WTC11 (cell line): ENCODE results near the gene CYP4Z1.
A peak's percentile ranks its signal among the peaks of the same experiment; 100 is the strongest.
"Not testable (repeated sequence)": the region's sequence is repeated elsewhere in the genome, so short reads cannot be mapped to it uniquely, and the experiment has no call there.

Experiments
- CBFB ChIP-seq: sonication (generic); formaldehyde crosslinking; IDR thresholded peaks from 2 replicates; pipeline ENCODE4 v1.8.1; 2022; ENCODE audit warnings: mild to moderate bottlenecking, low read depth, missing genetic modification reagents
- FOXK1 ChIP-seq: sonication (generic); formaldehyde crosslinking; IDR thresholded peaks from 2 replicates; pipeline ENCODE4 v1.8.0; 2022; ENCODE audit warnings: mild to moderate bottlenecking, moderate library complexity, missing genetic modification reagents
- FOXP4 ChIP-seq: sonication (generic); formaldehyde crosslinking; IDR thresholded peaks from 2 replicates; pipeline ENCODE4 v1.8.0; 2022; ENCODE audit warnings: mild to moderate bottlenecking, missing genetic modification reagents
- MYBL2 ChIP-seq: sonication (generic); formaldehyde crosslinking; IDR thresholded peaks from 2 replicates; pipeline ENCODE4 v1.8.1; 2023; ENCODE audit warnings: mild to moderate bottlenecking, moderate library complexity, missing genetic modification reagents
- NR3C1 ChIP-seq: sonication (generic); formaldehyde crosslinking; conservative IDR thresholded peaks from 2 replicates; pipeline ENCODE4 v1.8.1; 2023; ENCODE audit warnings: low read depth, mild to moderate bottlenecking, missing genetic modification reagents
- ZNF263 ChIP-seq: sonication (generic); formaldehyde crosslinking; IDR thresholded peaks from 2 replicates; pipeline ENCODE4 v1.8.1; 2022; ENCODE audit warnings: low read depth, mild to moderate bottlenecking, moderate library complexity, missing genetic modification reagents
- TF ChIP-seq, protein P1 (sequence below): fragments of 200-600 bp; IDR thresholded peaks from 2 replicates; pipeline ENCODE4 v1.8.0; 2022; ENCODE audit warnings: antibody characterized with exemption
- TF ChIP-seq, protein P2 (sequence below): sonication (generic); formaldehyde crosslinking; IDR thresholded peaks from 2 replicates; pipeline ENCODE4 v1.8.1; 2023; ENCODE audit warnings: mild to moderate bottlenecking, missing genetic modification reagents, borderline replicate concordance

- not testable (repeated sequence) for TF ChIP-seq NR3C1; CBFB (CRISPR knock-in tag); FOXK1 (CRISPR knock-in tag); FOXP4; MYBL2; ZNF263 (CRISPR knock-in tag)
- TF ChIP-seq, protein P1, sequence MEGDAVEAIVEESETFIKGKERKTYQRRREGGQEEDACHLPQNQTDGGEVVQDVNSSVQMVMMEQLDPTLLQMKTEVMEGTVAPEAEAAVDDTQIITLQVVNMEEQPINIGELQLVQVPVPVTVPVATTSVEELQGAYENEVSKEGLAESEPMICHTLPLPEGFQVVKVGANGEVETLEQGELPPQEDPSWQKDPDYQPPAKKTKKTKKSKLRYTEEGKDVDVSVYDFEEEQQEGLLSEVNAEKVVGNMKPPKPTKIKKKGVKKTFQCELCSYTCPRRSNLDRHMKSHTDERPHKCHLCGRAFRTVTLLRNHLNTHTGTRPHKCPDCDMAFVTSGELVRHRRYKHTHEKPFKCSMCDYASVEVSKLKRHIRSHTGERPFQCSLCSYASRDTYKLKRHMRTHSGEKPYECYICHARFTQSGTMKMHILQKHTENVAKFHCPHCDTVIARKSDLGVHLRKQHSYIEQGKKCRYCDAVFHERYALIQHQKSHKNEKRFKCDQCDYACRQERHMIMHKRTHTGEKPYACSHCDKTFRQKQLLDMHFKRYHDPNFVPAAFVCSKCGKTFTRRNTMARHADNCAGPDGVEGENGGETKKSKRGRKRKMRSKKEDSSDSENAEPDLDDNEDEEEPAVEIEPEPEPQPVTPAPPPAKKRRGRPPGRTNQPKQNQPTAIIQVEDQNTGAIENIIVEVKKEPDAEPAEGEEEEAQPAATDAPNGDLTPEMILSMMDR: peak; percentile 40
- TF ChIP-seq, protein P2, sequence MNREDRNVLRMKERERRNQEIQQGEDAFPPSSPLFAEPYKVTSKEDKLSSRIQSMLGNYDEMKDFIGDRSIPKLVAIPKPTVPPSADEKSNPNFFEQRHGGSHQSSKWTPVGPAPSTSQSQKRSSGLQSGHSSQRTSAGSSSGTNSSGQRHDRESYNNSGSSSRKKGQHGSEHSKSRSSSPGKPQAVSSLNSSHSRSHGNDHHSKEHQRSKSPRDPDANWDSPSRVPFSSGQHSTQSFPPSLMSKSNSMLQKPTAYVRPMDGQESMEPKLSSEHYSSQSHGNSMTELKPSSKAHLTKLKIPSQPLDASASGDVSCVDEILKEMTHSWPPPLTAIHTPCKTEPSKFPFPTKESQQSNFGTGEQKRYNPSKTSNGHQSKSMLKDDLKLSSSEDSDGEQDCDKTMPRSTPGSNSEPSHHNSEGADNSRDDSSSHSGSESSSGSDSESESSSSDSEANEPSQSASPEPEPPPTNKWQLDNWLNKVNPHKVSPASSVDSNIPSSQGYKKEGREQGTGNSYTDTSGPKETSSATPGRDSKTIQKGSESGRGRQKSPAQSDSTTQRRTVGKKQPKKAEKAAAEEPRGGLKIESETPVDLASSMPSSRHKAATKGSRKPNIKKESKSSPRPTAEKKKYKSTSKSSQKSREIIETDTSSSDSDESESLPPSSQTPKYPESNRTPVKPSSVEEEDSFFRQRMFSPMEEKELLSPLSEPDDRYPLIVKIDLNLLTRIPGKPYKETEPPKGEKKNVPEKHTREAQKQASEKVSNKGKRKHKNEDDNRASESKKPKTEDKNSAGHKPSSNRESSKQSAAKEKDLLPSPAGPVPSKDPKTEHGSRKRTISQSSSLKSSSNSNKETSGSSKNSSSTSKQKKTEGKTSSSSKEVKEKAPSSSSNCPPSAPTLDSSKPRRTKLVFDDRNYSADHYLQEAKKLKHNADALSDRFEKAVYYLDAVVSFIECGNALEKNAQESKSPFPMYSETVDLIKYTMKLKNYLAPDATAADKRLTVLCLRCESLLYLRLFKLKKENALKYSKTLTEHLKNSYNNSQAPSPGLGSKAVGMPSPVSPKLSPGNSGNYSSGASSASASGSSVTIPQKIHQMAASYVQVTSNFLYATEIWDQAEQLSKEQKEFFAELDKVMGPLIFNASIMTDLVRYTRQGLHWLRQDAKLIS (CRISPR knock-in tag): not testable (repeated sequence)
Measured at GRCh38 chr1:47091476-47091875, 24.4 kb downstream of the CYP4Z1 start.
